ENCODE measurements around the gene UBE2C.
A peak's percentile ranks its signal among the peaks of the same experiment; 100 is the strongest.

Gene UBE2C

DNA sequence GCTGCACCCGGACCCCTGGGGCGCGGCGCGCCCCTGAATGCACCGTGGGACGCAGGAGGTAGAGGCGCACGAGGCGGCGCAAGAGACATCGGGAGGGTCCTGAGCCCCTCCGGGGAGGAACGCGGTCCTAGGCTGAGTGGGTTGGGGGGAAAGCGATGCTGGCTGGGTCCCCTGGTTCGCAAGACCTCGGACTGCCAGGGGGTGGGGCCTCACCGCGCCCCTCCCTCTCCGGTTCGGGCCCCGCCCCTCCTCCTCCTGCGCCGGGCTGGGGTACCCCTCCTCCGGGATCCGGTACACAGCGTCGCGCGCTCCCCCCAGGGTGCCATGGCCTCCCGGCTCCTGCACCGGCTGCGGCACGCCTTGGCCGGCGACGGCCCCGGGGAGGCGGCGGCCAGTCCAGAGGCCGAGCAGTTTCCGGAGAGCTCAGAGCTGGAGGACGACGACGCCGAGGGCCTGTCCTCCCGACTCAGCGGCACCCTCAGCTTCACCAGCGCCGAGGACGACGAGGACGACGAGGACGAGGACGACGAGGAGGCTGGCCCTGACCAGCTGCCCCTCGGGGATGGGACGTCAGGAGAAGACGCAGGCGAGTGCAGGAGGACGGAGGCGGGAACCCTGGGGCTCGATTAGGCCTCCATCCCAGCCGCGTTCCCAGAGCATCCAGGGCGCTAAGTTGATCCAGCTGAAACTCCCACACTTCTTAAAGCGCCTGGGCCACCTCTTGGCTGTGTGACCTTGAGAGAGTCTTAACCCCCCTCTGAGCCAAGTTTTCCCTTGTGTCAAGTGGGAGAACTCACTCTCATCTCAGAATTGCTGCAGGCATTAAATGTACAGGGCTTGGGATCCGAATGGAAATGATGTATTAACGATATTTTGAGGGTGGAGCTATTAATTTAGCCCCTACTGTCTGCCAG, 21.7 kb downstream of the UBE2C start:
- peak; percentile 67 for DNase-seq

GRCh38 chr20:45834797-45835161, 22.3 kb downstream of the UBE2C start:
- no peak for DNase-seq

DNA sequence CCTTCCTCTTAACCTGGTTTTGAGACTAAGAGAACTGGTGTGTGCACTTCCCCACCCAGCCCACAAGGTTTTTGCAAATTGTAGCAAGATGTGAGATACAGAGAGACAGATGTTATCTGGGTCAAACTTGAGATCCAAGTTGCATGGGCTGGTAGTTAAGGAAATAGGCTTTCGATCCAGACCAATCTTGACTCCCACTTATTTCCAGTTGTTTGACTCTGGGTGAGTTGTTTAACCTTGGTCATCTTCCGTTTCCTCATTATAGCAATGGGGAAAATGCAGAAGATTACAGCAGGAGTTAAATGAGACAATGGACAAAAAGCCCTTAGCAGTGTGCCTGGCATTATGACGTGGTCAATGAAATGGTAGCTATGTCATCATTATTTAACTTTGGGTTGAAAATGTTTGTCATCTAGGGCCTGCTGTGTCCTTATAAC, 22.9 kb downstream of the UBE2C start:
- DNase-seq = no peak

DNA sequence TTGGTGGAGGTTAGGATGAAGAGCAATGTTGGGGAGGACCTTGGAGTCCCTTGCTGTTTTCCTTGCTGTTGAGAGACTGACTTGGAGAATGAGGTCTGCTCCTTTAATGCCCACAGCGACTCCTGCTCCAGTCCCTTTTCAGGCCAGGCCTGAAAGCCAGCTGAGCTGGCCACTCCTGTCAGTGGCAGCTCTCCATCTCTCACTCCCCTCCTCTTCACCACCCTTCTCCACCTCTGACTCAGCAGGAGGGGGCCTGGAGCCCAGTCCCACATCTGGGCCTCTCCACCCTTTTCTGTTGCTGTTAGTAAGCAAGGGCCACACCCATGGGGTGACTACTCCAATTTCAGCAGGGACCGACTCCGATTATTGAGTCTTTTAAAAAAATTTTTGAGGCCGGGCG, 23.4 kb downstream of the UBE2C start:
- peak; percentile 33 for DNase-seq

DNA sequence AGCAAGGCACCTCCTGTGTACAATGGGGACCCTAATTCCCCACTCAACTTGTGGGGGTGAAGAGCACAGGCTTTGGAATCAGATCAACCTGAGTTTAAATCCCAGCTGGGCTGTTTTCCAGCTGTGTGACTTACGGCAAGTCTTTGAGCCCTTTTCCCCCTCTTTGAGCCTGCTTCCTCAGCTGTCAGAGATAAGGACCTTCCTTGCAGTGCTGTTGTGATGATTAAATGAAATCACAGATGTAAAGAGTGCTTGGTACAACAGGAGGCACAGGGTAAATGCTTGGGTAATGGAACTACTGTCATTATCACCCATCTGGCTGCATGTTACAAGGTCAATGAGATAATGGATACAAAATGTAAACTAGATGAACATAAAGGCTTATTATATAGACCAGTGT, 24.4 kb downstream of the UBE2C start:
- no peak for DNase-seq

GRCh38 chr20:45840700-45841198, 28.3 kb downstream of the UBE2C start:
- no peak for DNase-seq

GRCh38 chr20:45841407-45842129, 29.1 kb downstream of the UBE2C start:
- no peak for DNase-seq

DNA sequence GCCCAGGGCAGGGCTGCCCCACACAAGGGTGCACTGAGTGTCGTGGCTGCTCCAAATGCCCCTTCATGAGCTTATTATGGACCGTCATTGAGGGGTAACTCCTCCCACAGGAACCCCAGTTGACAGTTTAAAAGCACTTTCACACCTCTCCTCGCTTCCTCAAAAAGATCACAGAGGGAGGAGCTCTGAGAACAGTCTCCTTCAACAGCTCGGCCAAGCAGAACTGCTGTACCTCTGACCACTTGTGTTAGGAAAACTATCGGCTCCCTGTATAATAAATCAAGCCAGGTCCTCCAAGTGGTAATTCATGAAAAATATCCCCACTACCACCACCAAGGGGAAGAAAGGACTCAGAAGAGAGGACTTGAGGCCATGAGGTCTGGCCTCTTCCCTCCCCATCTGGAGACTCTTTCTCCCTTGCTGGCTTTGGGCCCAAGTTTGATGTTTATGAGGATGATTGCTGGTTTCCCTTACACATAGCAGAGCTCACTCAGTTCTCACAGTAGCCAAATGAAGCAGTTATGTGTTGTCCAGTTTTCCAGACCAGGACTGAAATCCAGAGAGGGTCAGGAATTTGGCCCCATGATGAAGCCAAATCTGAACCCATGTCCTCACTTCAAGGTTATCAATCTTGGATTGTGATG, 29.8 kb downstream of the UBE2C start:
- no peak for DNase-seq

DNA sequence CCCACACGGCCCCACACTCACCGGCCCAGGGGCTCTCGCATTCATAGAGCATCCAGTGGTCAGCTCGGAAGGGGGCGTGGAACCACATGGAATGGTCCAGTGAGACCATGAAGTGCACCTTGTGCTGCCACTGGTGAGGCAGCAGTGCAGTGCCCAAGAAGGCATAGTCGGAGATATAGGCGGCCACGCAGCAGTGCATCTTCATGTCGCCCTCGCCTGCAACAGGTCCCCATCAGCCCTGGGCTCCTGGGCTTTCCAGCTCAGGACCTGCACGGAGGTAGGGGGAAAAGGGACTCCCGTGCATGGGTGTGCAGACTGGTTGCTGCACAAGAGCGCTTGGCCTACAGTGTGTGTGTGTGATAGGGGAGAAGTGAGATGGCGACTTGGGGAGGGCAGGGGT, 31.1 kb downstream of the UBE2C start:
- no peak for DNase-seq

DNA sequence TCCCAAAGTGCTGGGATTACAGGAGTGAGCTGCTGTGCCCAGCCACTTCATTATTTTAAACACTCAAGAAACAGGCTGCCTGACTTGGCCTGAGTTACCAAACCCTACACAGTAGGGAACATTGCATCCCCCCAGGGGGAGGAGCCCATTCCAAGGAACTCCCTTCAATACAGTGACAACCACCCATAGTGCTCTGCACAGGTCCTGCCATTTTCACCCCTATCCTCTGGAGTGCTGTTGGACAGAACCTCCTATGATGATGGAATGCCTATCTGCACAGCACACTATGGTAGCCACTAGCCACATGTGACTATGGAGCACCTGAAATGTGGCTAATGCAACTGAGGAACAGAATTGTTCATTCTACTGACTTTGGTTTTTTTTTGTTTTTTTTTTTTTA, 33.0 kb downstream of the UBE2C start:
- DNase-seq = no peak

DNA sequence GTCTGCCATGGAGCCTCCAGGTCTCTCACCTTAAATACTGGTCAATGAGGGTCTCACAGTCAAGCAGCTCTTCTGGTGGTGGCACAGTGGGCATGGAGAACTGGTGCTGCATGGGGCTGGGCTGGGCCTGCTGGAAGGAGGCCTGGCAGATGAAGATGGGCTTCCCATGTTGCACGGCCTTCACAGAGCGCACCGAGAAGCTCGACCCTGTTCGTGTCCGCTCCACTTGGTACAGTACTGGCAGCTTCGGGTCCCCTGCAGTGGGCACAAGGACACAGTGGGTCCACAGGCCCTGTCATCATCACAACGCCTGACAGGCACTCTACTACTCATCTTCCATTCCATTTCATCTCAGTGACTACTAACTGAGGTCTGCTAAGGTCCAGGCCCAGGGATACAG, 36.0 kb downstream of the UBE2C start:
- no peak for DNase-seq

- DNase-seq = no peak
Measured at GRCh38 chr20:45848969-45849582, 36.6 kb downstream of the UBE2C start.

DNA sequence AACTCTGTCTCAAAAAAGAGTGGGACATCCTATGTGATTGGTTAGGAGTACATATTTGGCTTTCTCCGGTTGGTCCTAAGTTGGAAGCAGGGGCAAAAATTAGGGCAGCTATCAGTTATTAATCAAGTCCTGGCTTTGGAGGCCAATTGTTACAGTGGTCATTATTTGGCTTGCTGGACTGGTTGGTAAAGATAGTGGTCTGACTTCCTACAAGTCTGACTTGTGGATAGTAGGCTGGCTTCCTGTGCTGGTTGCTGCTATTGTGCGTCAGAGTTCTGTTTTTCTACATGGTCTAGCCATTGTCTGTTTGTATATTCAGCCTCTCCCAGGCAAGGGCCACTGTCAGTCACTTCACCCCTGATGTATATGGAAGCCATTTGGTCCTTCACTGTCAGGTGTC, 37.8 kb downstream of the UBE2C start:
- no peak for DNase-seq

DNA sequence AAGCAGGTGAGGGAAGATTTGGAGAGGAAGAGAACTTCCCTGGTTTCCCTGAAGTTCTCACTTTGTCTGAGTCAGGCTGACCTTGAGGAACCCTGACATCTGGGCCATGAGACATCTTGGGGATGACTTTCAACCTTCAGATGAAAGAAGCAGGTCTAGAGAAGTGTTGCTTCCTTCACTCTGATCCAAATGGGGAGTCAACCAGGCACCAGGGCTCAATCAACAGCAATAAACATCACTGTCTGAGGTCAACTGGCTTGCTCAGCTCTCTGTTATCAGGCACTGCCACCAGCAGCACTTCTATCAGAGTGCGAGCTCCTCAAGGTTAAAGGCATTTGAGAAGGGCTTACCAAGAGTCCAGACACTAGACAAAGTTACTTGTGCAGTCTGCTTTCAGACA, 38.5 kb downstream of the UBE2C start:
- DNase-seq = no peak

- DNase-seq = no peak
Measured at GRCh38 chr20:45851501-45851900, 39.1 kb downstream of the UBE2C start.

GRCh38 chr20:45852326-45852725, 39.9 kb downstream of the UBE2C start:
- no peak for DNase-seq

DNA sequence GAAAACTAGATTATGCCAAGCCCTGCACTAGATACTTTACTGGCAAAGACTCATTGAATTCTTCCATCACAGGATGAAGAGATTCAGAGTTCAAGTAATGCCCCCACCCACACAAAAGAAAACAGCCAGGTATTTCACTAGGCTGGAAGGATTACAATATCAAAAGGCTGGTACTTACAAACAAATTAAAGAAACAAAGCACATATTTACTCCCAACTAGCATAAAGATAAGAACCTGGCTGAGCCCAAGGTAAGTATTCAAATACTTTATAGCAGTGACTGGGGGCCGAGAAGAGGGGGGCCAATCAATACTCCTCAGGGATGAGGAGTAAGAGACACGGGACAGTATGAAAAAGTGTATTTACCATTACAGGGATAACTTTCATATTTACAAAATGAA, 41.0 kb downstream of the UBE2C start:
- no peak for DNase-seq

- peak; percentile 100 for DNase-seq
Measured at GRCh38 chr20:45857114-45857881, 44.9 kb downstream of the UBE2C start, which contains the start of the genes ACOT8 and ZSWIM3. TSS of gene ACOT8 (minus strand) at chr20:45857392. CDS start at chr20:45857315, 77 bp downstream. TSS of gene ZSWIM3 (plus strand) at chr20:45857614. CDS start at chr20:45857826, 212 bp downstream.

DNA sequence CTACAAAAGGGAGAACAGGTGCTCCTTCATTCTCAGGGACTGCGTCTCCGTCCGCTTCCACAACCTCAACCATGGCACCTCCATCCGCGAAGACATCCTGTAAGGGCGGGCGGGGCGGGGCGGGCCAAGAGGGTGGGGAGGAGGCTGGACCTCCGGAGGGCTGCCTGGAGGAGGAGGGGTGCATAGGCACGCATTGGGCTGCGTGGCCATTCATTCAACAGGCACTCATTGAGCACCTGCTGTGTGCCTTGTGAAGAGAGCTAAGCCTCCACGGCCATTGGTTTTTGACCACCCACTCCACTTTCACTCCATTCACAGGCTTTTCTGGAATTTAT, 45.4 kb downstream of the UBE2C start:
- DNase-seq = no peak

GRCh38 chr20:45859916-45860315, 47.5 kb downstream of the UBE2C start:
- DNase-seq = no peak

DNA sequence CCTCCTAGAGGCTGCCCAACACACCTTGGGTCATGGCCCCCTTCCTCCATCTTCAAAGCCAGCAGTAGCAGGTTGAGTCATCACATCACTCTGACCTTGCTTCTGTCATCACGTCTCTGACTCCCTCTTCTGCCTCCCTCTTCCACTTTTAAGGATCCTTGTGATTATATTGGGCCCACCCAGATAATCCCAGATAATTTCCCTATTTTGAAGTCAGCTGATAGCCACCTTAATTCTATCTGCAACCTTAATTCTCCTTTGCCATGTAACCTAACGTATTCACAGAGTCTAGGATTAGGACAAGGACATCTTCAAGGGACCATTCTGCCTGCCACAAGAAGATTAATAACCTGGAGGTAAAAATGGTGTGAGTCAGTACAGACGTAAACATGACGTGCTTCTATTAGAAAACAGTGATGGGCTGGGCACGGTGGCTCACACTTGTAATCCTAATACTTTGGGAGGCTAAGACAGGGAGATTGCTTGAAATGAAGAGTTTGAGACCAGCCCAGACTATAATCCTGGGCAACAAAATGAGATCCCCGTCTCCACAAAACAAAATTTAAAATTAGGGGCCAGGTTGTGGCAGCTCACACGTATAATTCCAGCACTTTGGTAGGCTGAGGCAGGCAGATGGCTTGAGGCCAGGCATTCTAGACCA, 48.2 kb downstream of the UBE2C start:
- no peak for DNase-seq

All from fibroblast of skin of right quadriceps (primary cell).